ENCODE measurements around the gene CLIC3.

CLIC3 gene

DNA sequence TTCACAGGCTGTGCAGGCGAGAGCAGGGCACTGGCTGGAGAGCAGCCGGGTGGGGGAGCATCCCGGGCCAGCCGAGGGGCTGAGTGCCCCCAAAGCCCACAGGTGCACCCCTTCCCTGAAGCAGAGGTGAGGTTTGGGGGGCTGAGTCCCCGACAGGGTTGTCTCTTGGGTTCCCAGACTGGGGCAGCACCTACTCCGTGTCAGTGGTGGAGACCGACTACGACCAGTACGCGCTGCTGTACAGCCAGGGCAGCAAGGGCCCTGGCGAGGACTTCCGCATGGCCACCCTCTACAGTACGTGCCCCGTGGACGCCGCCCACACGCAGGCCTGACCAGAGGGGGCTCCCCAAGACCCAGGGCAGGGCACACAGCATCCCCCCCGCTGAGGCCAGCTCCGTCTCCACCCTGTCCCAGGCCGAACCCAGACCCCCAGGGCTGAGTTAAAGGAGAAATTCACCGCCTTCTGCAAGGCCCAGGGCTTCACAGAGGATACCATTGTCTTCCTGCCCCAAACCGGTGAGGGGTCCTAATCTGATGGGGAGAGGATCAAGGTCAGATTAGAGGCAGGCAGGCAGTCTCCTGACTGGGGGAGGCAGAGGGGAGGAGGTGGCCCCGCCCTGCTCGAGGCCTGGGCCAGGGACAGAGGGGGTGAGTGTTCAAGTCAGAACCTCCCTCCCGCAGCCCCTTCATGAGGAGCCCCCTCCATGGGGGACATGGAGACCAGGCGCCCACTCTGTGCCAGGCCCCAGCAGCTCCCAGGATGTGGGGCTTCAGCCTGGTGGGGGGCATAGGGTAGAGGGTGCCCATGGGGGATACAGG is 16.4 kb downstream of the CLIC3 start:
- no peak for DNase-seq

DNA sequence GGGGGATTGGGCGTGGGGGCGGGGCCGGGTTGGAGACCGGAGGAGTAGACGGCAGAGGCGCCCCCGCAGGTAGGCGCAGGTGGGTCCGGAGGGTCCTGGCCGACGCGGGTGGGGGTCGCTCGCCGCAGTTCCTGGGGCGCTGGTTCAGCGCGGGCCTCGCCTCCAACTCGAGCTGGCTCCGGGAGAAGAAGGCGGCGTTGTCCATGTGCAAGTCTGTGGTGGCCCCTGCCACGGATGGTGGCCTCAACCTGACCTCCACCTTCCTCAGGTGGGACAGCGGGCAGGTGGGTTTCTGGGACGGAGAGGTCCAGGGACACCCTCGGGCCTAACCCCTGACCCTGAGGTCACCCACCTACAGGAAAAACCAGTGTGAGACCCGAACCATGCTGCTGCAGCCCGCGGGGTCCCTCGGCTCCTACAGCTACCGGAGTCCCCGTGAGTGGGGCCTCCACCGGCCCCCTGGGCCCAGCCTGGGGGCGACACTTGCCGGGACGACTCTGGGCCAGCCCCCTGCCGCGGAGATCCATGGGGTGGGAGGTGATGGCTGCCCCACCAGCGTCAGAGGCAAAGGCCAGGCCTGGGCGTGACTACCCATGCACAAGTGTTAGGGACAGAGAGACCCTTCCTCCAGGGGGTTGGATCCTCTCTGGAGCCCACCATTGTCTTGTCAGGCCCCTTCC is 17.4 kb downstream of the CLIC3 start:
- DNase-seq, result no peak

DNA sequence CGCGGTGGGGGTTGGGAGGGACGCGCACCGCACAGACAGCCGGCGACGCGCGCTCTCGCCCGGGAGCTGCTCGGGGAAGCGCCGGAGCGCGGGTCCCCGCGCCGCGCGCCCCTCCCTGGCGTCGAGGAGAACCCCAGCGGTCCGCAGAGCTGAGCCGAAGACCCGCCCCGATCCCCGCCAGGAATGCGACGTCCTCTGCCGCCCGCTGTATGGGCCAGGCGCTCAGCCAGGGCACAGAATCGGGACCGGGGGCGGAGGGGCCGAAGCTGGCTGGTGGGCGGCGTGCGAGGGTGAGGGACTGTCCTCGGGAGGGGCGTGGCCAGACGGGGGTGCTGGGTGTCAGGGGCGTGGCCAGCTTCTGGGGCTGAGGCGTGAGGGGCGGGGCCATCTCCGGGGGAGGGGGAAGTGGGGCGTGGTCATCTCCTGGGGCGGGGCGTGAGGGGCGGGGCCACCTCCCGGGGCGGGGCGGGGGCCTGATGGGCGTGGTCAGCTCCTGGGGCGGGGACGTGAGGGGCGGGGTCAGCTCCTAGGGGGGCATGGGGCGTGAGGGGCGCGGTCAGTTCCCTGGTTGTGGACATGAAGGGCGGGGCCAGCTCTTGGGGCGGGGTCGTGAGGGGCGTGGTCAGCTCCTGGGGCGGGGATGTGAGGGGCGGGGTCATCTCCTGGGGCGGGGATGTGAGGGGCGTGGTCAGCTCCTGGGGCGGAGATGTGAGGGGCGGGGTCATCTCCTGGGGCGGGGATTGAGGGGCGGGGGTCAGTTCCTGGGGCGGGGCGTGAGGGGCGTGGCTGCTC is 18.1 kb downstream of the CLIC3 start:
- no peak for DNase-seq

DNA sequence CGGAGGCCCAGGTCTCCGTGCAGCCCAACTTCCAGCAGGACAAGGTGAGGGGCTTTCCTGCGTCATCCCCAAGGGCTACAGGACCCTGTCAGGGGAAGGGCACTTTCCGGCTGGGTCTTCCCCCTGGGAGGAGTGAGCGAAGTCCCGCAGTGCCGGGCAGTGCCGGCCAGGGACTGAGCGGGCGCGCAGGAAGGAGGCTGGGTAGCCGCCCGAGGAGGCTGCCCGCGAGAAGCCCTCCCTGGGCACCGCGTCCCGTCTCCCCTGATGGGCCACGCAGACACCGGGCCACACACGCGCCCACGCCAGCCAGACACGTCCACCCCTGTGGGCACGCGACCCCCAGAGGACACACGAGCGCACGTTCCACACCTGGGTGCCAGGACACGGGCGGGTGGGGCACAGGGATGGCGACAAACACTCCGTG is 18.7 kb downstream of the CLIC3 start:
- no peak for DNase-seq

DNA sequence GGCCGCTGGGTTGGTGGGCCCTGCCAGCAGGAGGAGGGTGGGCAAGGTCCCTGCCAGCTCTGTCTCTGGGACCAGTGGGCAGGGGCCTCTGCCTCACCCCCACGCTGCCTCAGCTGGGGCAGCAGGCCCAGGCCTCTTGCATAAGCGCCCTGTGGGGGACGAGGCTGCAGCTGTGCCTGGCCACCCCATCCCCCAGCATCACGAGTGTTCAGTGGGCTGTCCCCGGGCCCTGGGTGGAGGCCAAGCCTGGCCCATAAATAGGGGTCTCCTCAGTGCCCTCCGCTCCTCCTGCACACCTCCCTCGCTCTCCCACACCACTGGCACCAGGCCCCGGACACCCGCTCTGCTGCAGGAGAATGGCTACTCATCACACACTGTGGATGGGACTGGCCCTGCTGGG is 19.1 kb downstream of the CLIC3 start, which contains the start of gene PTGDS:
TSS of gene PTGDS (plus strand) at position 282 of the 400 bp plus-strand sequence. CDS start at position 357, 75 bp downstream.
- no peak for DNase-seq

DNA sequence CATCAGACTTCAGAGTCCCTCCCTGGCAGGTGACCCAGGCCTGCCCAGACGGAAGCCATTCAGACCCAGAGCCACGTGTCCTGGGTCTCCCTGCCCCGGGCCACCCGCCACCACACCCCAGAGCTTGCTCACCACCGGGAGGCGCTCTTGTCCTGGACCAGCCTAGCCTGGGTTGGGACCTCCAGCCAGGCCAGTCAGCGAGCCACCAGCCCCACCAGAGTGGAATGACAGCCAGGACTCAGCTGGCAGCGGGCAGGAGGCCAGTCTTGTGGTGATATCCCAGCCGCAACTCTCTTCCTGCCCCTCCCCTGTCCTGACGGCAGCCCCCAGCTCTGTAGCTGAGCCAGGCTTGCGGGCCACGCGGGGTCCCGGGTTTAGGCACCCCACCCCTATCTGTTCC is 20.7 kb downstream of the CLIC3 start:
- no peak for DNase-seq

DNA sequence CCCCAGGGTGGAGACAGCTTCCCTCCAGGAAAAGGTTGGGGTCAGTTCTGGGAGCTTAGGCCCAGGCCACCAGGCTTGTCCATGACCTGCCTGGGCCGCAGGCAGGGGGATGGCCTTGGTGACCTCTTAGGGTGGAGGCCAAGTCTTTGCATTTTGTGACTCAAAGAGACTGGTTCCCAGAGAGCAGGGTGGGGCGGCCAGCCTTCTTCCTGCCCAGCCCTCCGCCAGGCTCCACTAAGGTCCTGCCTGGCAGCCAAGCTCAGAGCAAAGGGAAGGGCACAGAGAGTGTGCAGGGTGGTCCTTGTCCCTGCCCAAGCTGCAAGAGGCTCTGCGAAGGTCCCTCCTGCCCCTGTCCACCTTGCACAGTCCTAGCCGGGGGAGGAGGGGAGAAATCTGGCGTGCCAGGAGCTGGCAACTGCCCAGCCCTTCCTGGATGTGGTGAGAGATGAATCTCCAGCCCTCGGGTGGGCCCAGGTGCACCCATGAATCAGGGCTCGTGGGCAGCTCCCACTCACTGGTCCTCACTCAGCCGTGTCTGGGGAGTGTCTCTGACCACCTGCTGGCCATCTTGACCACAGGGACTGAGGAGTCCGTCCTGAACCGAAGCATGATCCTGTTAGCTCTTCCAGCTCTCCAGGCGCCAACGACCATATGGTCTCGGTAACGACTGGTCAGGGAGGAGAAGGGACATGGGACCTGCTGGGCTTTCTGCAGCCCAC is 21.4 kb downstream of the CLIC3 start:
- no peak for DNase-seq

DNA sequence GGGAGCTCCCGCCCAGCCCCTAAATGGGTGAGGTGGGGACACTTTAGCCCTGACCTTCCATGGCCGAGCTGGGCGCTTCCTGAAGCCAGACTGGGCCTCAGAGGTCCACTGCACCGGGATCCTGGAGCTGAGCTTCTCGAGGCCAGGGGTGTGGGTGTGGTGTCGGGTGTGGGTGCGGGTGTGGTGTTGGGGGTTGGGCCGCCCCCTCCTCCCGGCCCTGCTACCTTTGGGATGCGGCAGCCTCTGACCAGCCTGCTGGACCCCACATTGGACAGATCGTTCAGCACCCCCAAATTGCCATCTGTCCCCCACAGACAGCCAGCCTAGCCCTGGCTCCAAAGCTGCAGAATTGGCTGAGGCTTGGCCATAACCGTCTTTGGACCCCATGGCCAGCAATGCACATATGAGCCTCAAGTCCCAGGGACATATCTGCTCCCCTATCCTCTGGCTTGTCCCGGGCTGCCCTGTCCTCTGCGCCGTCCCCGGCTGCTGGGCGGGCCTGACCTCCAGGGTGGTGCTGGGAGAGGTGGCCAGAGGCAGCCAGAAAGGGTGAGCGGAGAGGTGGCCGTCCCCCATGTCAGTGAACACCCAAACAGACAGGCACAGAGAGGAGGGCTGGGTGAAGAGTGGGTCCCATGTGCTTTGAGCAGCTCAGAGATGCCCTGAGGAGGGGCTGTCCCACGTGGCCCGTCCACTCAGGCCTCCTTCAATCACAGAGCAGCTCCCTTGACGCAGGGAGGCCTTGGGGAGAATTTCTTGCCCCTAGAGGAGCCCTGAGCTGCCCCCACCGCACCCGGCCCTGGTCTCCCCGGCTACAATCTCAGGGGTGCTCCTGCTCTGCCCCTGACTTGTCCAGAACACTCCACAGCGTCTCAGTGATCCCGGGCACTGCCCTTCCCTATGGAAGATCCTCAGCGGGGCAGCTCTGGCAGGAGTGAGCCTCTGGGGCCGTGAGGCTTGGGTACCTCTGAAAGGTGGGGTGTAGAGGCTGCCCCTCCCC is 22.4 kb downstream of the CLIC3 start:
- no peak for DNase-seq

DNA sequence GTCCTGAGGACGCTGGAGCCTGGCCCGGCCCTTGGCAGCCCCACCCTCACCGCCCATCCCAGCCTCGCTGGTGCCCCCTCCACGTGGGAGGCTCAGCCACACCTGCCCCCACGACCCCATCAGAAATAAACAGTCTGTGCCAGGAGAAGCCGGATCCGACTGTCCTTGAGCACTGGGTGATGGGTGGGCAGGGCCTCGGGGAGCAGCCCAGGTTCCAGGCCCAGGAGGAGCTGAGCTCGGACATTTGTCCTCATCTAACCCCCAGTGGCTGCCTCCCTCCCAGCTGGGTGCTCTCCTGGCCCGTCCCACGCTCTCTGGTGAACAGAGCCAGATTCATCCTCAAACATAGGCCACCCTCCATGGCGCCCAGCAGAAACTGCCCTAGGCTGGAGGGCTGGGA is 23.6 kb downstream of the CLIC3 start:
- DNase-seq, result no peak

DNA sequence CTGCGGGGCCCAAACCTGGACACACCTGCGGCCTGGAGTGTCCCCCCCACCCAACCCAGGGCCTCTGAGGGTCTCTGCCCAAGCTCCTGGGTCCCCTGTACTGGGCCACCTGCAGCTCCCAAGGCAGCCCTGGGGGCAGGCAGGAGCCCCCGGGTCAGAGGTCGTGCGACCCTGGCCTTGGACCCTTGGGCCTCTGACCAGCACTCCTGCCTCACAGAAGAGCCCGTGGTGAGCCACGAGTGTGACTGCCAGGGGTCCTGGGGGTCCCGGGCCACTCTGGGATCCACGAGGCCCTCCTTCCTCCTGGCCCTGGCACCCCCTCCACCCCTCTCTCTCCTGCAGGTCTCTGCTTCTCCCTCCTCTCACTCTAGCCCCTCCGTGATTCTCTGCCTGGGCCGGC is 24.0 kb downstream of the CLIC3 start:
- DNase-seq, result no peak

DNA sequence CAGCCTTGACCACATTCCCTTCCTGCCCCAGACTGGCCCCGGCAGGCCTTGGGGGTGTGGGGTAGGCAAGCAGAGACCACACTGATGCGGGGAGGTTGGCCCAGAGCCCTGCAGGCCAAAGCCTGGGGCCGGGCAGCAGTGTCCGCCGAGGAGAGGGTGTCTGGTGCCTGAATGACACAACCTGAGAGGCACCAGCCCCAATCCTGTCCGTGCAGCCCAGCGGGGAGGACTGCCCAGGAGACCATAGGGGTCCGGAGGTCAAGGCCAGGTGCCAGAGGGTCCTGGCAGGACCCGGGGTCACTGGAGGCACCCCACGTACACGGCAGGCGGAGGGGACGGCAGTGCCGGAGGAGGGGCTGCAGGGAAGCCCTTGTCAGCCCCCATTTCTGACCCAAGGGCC is 24.6 kb downstream of the CLIC3 start:
- DNase-seq, result no peak

DNA sequence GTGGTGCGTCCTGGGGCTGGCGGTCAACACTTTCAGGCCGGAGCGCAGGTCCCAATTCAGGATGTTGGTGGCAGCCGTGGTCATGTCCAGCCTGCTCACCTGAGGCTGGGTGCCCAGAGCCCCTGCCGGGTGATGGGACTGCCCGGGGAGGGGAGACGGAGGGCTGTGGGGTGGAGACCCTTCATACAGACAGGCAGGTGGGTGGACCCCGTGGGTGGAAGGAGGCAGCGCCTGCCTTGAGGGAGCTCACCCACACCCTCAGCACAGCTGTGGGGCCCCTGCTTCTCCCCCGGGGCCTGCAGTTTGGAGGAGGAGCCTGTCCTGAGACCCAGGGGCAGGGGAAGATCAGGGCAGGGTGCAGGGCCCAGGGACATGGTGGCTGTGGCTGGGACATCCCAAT is 26.0 kb downstream of the CLIC3 start:
- DNase-seq, result no peak

DNA sequence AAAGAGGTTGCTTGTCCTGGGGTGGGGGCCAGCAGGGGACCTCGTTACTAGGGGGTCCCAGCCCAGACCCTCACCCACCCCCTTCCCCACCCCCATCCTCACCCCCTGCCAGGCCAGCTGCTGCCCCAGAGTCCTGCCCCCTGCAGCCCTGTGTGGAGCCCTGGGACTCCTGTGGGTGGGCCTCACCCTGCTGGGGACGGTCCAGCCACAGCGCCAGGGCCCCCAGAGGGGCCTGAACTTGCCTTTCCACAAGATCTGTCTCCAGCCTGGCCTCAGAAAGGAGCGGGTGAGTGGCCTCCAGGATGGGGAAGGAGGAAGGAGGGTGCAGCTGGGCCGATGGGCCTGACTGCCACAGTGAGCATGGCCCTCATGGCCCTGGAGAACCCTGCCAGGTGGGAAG is 26.6 kb downstream of the CLIC3 start:
- no peak for DNase-seq

DNA sequence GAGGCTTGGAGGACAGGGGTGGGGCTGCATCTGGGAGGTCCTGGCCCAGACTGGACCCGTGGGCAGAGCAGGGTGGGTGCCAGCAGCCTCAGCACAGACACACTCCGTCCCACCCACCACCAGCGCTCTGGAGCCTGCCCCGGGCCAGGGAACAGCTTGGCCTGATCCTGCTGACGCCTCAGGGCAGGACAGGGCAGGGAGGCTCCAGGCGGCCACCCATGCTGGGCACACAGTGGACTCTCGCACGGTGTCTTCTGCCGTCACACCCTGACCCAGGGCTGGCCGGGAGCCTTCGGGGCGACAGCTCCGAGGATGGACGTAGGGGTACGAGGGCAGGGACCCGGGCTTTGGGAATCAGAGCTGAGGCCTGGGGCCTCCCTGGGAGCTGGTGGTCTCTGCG is 27.2 kb downstream of the CLIC3 start:
- no peak for DNase-seq

DNA sequence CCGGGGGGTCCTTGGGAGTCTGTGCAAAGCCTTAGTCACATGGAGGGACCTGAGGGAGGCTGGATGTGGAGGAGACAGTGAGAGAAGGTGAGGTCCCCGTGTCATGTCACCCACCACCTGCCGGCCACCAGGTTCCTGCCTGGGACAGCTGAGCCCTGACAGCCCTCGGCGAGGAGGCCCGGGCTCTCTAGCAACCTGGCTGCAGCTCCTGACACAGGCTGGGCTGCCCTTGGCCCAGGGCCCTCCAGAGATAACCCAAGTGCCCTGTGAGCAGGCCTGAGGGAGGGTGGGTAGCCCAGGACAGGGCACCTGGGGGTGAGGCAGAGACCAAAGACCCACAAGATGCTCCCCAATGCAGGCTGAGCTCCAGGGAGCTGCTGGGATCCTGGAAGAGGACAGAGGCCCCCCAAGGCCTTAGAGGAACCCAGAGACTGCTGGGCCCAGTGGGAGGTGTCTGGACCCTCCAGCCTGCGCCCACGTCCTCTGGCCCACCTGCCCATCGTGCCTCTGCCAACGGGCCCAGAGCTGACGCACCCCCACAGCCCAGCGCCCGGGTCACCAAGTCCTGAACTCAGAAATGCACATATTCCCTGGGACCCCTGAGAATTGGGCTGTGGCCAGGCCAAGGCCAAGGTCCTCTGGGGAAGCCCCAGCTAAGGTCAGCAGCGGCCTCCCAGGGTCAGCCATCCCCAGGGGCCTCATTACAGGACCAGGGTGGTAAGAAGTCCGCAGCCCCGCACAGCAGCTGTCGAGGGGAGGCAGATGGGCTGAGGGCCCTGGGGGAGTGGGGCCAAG is 27.8 kb downstream of the CLIC3 start:
- no peak for DNase-seq

DNA sequence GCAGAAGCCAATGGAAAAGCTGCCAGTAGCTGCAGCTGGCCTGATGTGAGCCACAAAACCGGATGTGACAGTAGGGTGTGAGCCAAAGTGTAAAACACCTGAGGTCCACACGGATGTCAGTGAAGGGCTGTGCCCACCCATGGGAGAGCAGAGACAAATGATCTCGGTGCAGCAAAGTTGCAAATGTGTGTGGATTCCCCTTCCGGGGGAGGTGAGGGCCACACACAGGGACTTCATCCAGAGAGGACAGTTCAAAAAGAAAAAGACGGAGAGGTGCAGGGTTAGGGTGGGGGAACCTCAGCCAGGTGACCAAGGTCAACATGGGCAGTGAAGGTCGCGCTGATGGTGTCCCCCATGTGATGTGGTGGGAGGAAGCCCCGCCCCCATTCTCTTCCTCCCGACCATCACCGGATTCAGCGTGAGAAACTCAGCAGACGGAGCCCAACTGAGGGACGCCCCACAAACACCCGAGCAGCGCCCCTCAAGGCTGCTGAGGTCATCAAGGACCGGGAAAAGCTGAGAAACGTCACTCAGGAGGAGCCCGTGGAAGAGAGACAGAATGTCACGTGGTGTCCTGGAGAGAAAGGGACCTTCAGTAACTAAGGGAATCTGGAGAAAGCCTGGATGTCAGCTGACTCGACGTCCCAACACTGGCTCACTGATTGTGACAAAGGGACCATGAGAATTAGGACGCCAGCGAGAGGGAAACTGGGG is 30.4 kb downstream of the CLIC3 start:
- DNase-seq, result no peak

DNA sequence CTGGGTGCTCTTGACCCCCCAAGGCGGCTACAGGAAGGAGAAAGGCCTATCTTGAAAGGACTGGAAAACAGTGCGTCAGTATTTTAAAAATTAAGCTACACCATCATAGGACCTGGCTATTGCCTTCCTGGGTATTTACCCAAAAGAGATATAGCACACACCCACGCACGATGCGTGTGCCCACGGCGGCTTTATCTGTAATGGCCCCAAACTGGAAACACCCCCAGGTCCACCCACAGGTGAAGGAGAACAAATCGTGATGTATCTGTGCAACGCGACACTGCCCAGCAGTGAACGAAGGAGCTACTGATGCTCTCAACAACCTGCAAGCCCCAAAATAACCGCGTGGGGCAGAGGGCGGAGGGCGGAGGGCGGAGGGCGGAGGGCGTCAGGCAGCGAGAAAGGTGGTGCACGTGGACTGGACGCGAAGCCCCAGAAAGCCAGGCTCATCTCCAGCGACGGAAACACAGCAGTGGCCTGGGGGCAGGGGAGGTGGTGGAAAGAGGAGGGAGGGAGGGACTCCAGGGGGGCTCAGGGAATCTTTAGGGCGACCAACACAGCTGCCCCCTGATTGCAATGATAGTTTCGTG is 31.4 kb downstream of the CLIC3 start:
- no peak for DNase-seq

DNA sequence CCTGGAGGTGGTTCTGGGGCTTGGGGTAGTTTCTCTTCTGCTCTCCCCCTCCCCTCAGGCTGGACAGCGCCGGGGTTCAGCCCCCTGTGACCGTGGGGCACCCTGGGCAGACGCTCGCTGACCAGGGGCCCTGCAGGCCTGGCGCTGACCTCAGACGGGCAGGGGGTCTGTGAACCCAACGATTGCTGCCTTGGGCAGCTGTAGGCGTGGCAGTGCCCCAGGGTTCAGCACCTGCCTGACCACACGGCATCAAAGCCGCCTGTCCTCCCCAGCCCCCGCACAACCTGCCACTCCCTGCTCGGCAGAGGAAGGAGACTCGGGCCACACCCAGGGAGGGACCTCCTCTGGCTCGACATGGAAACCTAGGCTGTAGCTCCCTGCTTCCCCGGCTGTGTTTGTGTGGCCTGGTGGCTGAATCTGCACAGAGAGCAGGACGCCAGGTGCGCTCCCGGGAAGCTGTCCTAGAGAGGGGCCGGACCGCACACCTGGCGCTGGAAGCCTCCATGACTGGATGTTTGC is 32.1 kb downstream of the CLIC3 start:
- DNase-seq, result peak; percentile 81

DNA sequence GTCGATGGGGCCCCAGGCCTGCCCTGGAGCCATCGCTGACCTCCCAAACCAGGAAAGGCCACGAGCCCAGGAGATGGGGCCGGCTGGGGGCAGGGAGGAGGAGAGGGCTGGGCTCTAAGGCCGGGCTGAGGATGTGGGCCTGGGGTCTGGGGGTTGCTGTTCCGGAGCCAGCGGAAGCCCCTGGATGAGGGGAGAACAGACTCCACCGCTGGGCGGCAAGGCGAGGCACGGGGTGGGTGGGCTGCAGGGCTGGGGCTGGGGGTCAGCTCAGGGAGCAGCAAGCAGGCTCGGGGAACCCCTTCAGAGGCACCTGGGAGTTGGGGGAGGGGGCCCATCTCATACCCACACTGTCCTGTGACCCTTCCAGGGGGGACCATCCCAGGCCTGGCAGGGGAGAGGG is 32.6 kb downstream of the CLIC3 start:
- DNase-seq, result no peak
